SK-N-MC (cell line): ENCODE results near the gene TMC2.

Source experiments
- EZH2 ChIP-seq: fragments of 200-600 bp; sonication (generic); IDR thresholded peaks from one replicate; pipeline ENCODE4 v1.6.1; 2017; ENCODE audit warnings: antibody characterized with exemption
- FOXP2 ChIP-seq: optimal IDR thresholded peaks from 2 replicates; pipeline ENCODE3; 2011; ENCODE audit warnings: mild to moderate bottlenecking, moderate library complexity; ENCODE audit not compliant: insufficient read depth; ENCODE audit errors: extremely low read length, control extremely low read depth
- POLR2AphosphoS5 ChIP-seq: IDR thresholded peaks from 2 replicates; pipeline ENCODE4 v1.6.1; 2012; ENCODE audit warnings: mild to moderate bottlenecking, low read depth, low read length, borderline replicate concordance

DNA sequence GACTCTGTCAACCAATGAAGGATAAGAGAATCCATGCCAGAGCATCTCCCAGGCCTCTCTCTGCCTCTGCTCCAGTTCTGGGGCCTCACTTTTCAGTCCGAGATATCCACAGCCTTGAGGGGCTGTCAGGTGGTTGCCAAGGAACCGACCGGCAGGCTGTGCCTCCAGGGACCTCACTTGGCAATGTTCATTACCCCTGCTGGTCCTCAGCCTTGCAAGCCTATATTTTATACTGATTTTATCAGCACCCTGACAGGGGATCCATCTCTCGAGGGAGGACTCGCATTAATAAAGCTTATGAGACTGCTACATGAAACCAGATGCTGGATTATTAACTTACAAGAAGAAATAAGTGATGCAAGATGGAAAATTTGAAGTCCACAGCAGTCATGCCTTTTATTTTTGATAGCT lies 39.9 kb downstream of the TMC2 start:
- TF ChIP-seq FOXP2 = no peak
- TF ChIP-seq POLR2AphosphoS5 = no peak
- TF ChIP-seq EZH2 = no peak
